Left lung (tissue), 10 donors: Measurements from ENCODE around the gene FANCC. TPM values are rescaled to one million over a fixed set of nuclear protein-coding genes. Genes with fewer than 3 reads are reported as not detected.

Experiments used
- ATAC-seq: fragments of 200-7000 bp; cut with Tn5 transposase; one replicate; pipeline ENCODE4 v1.9.1; 2020; ENCODE audit warnings: moderate library complexity
- DNase-seq, 4 donors: peaks; one replicate each; pipeline ENCODE4 v3.0.0-alpha.2; 2013 to 2020
- H3K27ac ChIP-seq, 2 donors: fragments of 200-600 bp; sonication (generic) in 1 of 2; one replicate each; pipeline versions ENCODE4 v1.5.0 to v1.8.0; 2020 to 2021
- H3K27me3 ChIP-seq, 2 donors: fragments of 200-600 bp; sonication (generic) in 1 of 2; one replicate each; pipeline versions ENCODE4 v1.5.0 to v1.8.0; 2020 to 2021
- H3K36me3 ChIP-seq, 2 donors: fragments of 200-600 bp; sonication (generic) in 1 of 2; one replicate each; pipeline versions ENCODE4 v1.5.0 to v1.8.0; 2020 to 2021
- H3K4me1 ChIP-seq, 2 donors: fragments of 200-600 bp; one replicate each; pipeline ENCODE4 v1.8.0; 2021
- H3K4me3 ChIP-seq, 2 donors: fragments of 200-600 bp; sonication (generic) in 1 of 2; one replicate each; pipeline versions ENCODE4 v1.5.0 to v1.8.0; 2020 to 2021; ENCODE audit warnings: mild to moderate bottlenecking in 1 of 2
- H3K9me3 ChIP-seq, 2 donors: fragments of 200-600 bp; sonication (generic) in 1 of 2; one replicate each; pipeline versions ENCODE4 v1.5.0 to v1.8.0; 2020 to 2021
- intact Hi-C, 2 donors: fragments of 100-400 bp; cut with DNase I; formaldehyde crosslinking; loops; one replicate each; pipeline versions ENCODE4 v1.11.2 to v1.14.2; 2022
- polyA plus RNA-seq, 6 donors: library from polyadenylated mRNA; unstranded; fragments of 120-200 nt; gene quantifications; one replicate each; pipeline ENCODE4 v1.2.1, GENCODE V29; 2013; ENCODE audit not compliant: insufficient read length in 6 of 6
- total RNA-seq, 2 donors: library from RNA; stranded (reverse); fragmentation: NEBNext Ultra II Directional; extraction: Animal tissue kit (Norgen Biotek cat#: 25700); gene quantifications; one replicate each; pipeline ENCODE4 v1.2.1, GENCODE V29; 2021
- TF ChIP-seq, protein P1 (sequence below), 2 donors: fragments of 200-600 bp; sonication (generic) in 1 of 2; IDR thresholded peaks; one replicate each; pipeline versions ENCODE4 v1.5.0 to v1.8.0; 2021; ENCODE audit warnings: antibody characterized with exemption in 2 of 2
- donor health status: DM: no; HTN: yes; CAD: no.
- donor health status: DM: no; HTN: no; CAD: no.

FANCC gene
- total and polyA plus RNA-seq, 8 donors = 11.5 to 27.4 (median 25.7) TPM

DNA sequence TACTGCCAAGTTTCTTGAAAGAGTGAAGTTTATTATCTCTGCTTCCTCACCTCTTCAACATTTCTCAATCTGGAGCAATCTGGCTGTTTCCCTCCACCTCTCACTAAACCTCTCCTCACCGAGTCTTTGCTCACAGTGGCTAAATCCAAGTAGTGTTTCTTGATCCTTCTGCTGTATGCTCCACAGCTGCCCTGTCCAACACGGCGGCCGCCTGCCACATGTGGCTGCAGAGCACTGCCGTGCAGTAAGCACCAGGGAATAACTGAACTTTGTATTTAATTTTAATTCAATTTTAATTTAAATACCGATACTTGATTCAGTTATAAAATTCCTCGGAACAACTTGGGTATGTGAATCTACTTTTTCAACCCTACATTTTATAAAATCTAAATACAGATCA is 80.2 kb downstream of the FANCC start:
- no peaks in the 10 kb centered on the region for H3K4me1 ChIP-seq
- ATAC-seq = no peak
- no peak for DNase-seq
- H3K27ac ChIP-seq = no peak overlapping the region
- H3K27me3 ChIP-seq = no peaks in the 10 kb centered on the region
- TF ChIP-seq, protein P1, sequence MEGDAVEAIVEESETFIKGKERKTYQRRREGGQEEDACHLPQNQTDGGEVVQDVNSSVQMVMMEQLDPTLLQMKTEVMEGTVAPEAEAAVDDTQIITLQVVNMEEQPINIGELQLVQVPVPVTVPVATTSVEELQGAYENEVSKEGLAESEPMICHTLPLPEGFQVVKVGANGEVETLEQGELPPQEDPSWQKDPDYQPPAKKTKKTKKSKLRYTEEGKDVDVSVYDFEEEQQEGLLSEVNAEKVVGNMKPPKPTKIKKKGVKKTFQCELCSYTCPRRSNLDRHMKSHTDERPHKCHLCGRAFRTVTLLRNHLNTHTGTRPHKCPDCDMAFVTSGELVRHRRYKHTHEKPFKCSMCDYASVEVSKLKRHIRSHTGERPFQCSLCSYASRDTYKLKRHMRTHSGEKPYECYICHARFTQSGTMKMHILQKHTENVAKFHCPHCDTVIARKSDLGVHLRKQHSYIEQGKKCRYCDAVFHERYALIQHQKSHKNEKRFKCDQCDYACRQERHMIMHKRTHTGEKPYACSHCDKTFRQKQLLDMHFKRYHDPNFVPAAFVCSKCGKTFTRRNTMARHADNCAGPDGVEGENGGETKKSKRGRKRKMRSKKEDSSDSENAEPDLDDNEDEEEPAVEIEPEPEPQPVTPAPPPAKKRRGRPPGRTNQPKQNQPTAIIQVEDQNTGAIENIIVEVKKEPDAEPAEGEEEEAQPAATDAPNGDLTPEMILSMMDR (IDR thresholded peaks at IDR 0.05) = no peak
- intact Hi-C loops = no loop called here
- no peak overlapping the region for H3K4me3 ChIP-seq
- H3K9me3 ChIP-seq = no peaks in the 10 kb centered on the region
- H3K36me3 ChIP-seq = peaks cover 0 to 3% of the 10 kb centered on the region in 2 donors

DNA sequence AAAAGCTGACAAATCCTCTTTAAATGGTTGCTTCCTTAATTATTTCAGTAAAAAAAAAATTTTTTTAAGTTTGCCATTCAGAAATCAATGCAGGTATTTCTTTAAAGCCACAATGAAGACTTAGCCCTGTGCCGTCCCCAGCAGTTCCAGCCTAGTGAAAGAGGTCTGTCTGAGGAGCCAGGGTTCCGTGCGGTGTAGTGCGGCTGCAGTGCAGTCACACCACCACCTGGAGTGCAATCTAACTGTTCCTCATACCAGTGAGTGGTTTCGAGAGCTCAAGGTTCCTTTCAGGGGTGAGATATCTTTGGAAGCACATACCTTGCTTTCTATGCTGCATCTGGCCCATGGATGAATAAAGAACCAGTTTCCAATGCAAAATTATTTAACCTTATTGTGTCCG is 87.5 kb downstream of the FANCC start:
- DNase-seq (no peak), ATAC-seq (no peak)
- Histone ChIP-seq H3K36me3 (no peaks in the 10 kb centered on the region), H3K9me3 (no peaks in the 10 kb centered on the region), H3K27me3 (no peaks in the 10 kb centered on the region), H3K27ac (no peak overlapping the region), H3K4me3 (no peak overlapping the region), H3K4me1 (no peaks in the 10 kb centered on the region)
- intact Hi-C loops = no loop called here
- TF ChIP-seq, protein P1 (IDR thresholded peaks at IDR 0.05) = no peak

DNA sequence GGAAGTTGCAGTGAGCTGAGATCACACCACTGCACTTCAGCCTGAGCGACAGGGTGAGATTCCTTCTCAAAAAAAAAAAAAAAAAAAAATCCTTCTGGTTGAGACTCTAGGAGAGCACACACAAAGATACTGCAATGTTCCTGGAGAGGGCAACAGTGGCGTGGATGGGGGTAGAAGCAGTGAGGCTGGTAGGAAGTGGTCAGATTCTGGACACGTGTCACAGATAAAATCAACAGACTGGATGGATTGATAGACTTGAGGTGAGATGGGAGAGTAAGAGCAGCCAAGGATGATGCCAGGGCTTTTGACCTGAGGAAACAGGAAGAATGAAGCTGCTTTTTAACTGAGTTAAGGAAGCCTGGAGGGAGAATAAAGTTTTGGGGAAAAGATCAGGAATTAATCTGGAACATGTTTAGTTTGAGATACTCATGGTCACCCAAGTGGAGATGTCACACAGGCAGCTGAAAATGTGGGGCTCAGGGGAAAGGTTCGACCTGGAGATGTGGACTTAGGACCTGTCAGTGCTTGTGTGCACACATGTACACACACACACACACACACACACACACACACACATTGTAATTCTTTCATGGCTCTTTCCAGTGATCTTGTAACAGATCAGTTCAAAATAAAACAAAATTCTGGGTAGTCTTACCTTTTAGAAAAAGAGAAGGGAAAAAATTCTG is 88.1 kb downstream of the FANCC start:
- Histone ChIP-seq H3K4me3 (no peak overlapping the region), H3K36me3 (no peaks in the 10 kb centered on the region), H3K27me3 (no peaks in the 10 kb centered on the region), H3K9me3 (no peaks in the 10 kb centered on the region), H3K27ac (no peak overlapping the region), H3K4me1 (no peaks in the 10 kb centered on the region)
- ATAC-seq = no peak
- TF ChIP-seq, protein P1 (IDR thresholded peaks at IDR 0.05) = no peak
- intact Hi-C loops = no loop called here
- no peak for DNase-seq

DNA sequence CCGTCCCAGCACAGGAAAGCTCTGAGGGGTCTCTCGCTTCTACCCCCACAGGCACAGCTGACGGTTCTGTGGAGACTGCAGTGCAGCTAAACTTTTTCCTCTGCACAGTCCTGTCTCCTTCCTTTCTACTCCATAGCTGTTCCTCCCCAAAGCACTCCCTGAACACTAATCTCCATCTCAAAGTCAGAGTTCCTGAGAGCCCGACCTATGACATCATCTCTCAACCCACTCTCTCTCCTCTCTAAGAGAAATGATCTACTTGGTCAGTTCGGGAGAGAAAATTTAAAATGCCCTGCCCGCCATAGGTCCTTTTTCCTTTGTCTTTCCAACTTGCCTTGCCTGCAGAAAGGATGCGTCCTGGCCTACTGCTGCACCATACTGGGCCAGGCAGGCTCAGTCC is 90.6 kb downstream of the FANCC start:
- no peaks in the 10 kb centered on the region for H3K9me3 ChIP-seq
- DNase-seq (no peak), ATAC-seq (no peak)
- intact Hi-C loops = no loop called here
- no peaks in the 10 kb centered on the region for H3K4me1 ChIP-seq
- no peaks in the 10 kb centered on the region for H3K36me3 ChIP-seq
- TF ChIP-seq, protein P1 (IDR thresholded peaks at IDR 0.05) = no peak
- no peaks in the 10 kb centered on the region for H3K27me3 ChIP-seq
- H3K4me3 ChIP-seq = no peak overlapping the region
- H3K27ac ChIP-seq = no peak overlapping the region

DNA sequence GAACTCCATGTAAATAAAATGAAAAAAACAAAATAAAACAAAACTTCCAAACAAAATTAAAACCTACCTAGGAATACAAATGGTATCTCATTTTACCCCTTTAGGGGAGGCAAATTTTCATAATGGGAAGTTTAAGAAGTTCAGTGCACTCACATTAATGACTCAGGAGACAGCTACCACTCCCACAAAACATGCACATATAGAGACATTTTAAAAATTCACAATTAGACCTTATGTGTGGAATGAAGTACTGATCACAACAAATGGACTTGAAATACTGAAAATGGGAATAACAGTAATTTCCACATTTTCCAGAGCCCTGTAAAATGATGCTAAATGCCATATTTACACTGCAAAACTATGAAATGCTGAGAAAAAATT is 91.8 kb downstream of the FANCC start:
- DNase-seq = no peak
- H3K36me3 ChIP-seq = no peaks in the 10 kb centered on the region
- intact Hi-C loops = no loop called here
- TF ChIP-seq, protein P1 (IDR thresholded peaks at IDR 0.05) = no peak
- no peak for ATAC-seq
- H3K9me3 ChIP-seq = no peaks in the 10 kb centered on the region
- no peaks in the 10 kb centered on the region for H3K27me3 ChIP-seq
- H3K4me1 ChIP-seq = no peaks in the 10 kb centered on the region
- H3K4me3 ChIP-seq = no peak overlapping the region
- no peak overlapping the region for H3K27ac ChIP-seq
